HG02943 (cell line): ENCODE data around the gene CACNB2.
"Not testable (repeated sequence)": the region's sequence is repeated elsewhere in the genome, so short reads cannot be mapped to it uniquely, and the experiment has no call there.

ENCODE experiments used
- ATAC-seq: cut with Tn5 transposase; IDR thresholded peaks from one replicate; pipeline ENCODE4 v1.9.1; 2021; ENCODE audit warnings: mild to moderate bottlenecking, low read depth, moderate library complexity; ENCODE audit not compliant: unreplicated experiment

CACNB2 gene

DNA sequence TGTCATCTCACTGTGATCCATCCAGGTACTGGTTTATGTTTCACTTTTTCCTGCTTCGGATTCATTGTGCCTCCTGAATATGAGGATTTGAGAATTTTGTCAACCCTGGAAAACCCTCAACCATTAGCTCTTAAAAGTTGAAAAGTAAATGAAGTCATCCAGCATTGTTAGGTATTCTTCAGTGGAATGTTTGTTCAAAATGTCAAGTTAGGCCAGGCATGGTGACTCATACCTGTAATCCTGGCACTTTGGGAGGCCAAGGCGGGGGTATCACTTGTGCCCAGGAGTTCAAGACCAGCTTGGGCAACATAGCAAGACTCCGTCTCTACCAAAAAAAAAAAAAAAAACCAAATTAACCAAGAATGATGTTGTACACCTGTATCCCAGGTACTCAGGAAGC lies 289.1 kb downstream of the CACNB2 start:
- ATAC-seq: no peak

DNA sequence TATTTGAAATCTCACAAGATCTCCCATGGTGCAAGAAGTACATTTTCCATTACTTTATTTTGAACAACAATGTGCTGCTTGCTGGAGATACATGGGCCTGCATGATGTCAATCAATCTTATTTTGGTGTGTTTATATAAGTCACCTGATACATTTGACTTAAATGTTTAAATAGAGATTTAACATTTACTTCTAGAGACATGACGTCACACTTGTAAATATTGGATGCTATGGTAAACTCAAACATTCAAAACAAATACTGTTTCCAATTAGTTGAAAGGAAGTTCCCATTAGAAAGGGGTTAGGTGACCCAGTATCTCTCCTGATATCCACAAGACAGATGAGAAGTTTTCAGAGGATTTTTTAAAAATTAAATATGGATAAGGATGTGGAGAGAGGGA lies 296.7 kb downstream of the CACNB2 start:
- no peak for ATAC-seq

DNA sequence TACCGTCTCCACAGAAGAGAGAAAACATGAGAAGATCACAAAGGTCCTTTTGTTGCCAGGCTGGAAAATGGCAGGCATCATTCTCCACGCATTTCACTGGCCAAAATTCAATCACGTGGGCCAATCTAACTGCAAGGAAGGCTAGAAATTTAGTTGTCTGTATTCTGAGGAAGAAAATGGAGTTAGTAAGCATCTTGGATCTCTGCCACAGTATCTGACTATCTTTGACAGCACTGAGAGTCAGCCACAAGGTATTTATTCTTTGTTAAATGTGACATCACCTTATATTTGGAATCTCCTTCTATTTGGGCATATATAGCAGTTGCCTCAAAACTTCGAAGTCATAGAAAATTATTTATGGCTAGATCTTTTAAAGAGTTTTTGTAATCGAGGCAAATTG lies 297.3 kb downstream of the CACNB2 start:
- no peak for ATAC-seq

DNA sequence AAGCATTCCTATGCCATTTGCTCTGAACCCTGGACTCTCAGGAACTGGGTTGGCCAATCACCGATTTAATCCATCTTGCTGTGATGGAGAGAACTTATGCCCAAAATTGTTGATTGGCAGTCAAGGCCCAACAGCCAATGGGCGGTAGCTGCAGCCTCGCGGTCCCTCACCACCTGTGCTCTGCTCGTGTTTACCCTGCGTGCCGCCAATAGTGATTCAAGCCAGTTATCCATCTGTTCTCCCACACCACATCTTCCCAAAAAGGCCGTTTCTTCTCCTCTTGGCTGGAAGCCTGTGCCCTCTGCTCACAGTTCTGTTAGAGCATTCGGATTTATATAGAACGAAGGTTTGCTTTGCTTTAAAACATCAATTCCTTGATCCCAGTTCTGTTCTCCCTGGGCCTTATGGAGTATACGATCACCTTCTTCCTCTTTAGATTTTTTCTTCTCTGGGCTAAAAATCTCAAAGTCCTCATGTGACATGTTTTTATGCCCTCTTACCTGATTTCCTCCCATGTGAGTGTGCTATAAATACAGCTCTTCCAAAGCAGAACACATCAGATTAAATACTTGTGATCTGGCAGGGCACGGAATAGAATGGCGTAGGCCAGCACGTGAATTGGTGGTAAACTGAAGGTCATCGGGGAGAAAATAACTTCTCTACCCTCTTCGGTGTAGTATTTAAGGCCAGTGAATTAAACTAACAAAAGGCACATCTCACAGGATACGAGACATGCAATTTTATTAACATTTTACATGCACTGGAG lies 298.3 kb downstream of the CACNB2 start:
- no peak for ATAC-seq

DNA sequence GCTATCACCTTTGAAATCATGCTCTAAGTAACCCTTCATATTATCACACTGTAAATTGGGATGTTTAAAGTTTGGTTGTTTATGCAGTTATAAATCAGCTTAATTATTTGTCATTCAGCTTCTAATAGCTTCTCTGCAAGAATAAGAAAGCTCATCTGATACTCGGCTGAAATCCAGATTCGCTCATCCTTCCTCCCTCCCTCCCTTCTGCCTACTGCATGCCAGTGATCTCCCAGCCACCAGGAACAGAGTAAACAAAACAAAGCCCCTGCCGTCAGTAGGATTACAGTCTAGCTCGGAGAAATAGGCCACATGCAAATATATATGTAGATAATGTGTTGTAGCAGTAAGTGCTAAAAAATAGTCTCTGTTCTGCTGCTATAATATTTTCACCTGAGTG lies 299.4 kb downstream of the CACNB2 start:
- no peak for ATAC-seq

DNA sequence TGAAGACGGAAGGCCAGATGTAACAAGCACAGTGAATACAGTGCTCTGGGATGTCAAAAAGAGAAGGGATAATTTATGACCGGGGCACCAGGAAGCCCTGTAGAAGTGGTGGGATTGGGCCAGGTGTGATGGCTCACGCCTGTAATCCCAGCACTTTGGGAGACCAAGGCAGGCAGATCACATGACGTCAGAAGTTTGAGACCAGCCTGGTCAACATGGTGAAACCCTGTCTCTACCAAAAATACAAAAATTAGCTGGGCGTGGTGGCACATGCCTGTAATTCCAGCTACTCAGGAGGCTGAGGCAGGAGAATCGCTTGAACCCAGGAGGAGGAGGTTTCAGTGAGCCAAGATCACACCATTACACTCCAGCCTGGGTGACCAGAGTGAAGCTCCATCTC lies 305.4 kb downstream of the CACNB2 start:
- ATAC-seq: not testable (repeated sequence)

DNA sequence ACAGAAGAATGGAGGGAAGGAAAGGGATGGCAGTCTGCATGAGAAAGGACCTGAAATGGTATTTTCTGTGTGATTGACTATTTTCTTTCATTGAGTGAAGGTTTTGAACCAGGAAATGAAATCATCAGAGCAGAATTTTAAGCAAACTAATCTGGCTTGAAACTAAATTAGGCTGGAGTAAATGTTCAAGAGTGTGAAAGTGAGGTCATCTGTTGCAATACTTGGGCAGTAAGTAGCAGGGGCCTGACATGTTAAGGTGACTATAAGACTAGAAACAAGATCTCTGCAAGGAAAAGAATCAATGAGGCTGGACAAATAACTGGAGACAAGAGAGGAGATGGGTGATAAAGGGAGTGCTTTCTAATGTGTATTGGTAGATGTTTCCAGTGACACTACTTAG lies 306.0 kb downstream of the CACNB2 start:
- no peak for ATAC-seq

DNA sequence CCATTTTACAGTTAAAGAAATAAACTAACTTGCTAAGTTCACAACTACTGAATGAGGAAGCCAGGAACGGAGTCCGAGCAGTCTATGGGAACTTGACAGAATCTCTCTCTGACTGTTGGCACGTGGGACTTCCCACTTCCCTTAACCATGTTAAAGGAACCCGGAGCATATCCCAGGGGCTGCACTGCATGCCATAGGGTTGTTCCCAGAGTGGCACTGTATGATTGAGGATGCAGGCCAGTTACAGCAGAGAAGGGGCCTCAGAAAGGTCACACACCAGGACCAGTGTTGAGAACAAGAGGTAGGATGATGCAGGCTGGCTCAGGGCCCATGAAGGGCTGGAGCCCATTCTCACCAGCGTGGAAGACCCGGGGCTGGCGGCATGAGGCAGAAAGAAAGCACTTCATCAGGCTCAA lies 309.4 kb downstream of the CACNB2 start:
- no peak for ATAC-seq

DNA sequence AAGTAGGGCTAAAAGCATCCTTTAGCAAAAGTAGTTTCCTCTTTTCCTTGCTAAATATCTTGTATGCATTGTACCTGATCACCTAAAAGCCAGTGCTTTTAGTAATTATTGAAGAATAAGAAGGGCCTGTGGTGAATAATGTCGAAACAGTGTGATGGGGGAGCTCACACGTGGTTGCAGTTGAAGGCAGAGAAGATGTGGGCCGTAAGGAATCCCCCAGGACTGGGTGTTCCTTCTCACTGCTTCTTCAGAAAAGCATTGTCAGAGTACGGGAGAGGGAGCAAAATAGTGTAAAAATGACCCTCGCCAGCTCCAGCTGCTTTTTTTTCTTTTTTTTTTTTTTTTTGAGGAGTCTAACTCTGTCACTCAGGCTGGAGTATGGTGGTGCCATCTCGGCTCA lies 310.1 kb downstream of the CACNB2 start:
- ATAC-seq: no peak

DNA sequence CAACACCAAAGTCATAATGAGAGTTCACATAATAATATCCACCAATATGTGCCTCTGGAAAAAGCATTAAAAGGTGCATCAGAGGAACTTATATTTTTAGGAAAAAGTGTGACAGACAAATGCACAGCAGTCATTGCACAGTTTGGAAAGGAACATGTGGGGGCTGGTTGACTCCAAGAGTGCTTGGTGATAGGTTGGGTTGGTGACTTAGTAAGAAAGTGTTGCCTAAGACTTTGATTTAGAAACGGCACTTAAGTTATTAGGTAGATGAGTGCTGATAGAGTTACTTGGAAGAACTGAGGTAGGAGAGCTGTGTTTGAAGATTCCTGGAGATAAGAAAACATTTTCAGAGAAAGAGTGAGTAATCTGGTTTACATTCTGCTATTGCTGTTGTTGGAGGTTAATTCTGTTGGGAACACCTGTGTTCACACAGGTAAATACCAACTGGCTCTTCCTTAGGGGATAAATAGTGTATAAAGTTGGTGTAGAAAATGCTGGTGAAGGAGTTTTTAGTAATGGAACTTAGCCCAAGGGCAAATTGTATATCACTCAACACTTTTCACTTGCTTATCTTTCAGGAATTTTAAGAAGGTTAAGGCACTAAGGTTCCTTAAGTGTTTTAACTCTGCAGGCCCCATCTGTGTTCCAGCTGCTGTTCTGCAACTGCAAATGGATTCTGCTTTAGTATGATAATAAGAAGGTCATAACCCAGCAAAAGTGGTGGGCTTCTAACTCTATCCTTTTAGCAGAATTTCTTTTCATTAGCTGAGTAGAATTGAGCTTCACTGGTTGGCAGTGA lies 315.1 kb downstream of the CACNB2 start:
- no peak for ATAC-seq

DNA sequence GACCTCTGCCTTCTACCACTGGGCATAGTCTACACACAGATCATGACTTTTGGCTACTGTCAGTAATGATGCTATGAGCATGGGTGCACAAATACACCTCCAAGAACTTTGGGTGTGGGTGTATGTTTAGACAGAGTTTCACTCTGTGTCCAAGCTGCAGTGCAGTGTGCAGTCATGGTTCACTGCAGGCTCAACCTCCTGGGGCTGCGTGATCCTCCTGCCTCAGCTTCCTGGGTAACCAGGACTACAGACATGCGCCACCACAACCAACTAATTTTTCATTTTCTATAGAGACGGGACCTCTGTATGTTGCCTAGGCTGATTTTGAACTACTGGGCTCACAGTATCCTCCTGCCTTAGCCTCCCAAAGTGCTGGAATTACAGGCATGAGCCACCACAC lies 316.8 kb downstream of the CACNB2 start:
- ATAC-seq: peak; percentile 98

DNA sequence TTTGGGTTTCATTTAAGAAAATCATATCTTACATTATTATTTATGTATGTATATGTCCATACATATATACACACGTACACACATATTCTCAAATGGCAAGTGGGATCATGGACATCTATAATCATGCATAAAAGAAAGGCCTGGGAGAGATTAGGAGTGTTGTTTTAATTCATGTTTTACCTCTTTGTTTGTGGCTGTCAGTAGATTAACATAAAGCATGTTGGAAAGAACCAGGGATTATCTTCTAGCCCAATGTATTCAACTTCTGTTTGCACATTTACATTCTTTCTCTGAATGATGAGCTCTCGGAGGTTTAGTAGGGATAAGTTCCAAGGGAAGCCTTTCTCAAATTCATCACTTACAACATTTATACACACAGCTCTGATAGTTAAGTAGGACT lies 319.8 kb downstream of the CACNB2 start:
- ATAC-seq: no peak

DNA sequence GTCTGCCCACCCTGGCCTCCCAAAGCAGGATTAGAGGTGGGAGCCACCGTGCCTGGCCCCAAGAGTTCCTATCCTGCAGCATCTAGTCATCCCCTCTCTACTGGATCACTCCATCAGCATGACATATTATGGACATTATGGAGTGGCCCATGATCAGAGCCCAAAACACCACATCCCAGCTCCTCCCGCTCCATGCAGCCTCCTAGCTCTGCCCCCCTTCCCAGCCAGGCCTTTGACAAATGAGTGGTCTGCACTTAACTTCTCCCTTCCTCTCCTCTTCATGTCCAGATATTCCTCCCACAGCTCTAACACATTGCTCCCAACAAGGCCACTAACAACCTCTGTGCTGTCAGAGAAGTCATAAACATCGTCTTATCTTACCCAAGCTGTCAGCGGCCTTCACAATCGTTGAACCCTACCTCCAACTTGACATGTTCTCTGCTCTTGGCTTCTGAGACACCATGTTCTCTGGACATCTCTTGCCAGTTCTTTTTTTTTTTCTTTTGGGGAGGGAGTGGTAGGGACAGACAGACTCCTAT lies 323.5 kb downstream of the CACNB2 start:
- ATAC-seq: no peak

DNA sequence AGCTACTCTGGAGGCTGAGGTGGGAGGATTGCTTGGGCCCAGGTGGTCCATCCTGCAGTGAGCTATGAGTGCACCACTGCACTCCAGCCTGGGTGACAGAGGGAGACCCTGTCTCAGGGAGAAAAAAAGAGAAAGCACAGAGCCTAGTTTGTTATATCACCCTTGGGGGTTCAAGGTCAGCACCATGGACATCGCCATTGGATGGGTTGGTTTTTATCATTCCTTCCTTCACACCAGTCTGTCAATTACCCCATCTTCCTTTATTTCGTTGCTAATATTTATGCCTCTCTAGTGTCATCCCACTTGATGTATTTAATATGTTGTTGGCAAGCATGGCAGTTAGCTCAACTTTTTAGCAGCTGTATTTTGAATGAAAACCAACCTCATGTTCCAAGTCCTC lies 328.9 kb downstream of the CACNB2 start:
- ATAC-seq: no peak

DNA sequence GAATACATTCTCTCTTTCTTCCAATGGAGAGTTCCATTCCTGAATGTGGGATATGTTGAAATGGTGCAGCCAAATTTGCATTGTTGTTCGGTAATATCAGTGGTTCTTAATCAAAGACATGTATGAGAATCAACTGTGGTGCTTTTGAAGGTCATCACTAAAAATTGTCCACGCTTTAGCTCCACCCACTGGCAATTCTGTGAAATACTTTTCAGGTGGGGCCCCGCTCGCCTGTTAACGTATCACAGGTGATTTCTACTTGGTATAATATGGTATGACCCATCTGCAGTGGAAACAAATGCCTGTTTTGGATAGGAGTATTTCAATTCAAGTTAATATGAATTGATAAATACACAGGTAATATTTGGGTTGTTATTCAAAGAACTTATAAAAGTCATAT lies 332.8 kb downstream of the CACNB2 start:
- no peak for ATAC-seq

DNA sequence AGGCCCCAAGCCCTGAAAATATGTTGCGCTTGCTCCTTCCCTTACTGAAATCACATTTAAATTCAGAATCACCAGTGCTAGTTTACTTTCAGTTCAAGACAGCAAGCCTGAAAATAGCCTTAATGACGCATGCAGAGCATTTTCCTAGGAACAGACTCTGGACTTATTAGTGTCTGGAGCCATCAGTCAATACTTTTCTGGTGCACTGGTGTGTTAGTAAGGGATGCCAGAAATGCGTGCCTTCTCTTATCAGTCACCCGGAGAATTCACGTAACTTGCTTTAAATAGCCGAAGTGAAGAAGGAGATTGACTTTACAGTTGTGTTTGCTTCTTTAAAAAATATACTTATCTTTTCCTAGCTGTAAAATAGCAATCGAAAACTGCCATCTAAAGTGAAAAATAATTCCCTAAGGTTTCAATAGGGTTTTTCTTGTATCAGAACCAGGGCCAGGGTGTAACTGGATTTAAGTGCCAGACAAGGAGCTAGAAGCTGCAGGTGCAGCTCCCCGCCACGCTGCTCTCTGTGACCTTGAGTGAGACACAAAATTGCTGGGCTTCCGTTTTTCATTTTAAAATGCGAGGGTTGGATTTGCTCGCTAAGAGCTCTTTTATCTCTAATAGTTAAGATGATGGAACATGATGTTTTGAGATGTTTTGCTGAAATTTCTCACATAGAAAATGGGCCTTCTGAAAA lies 333.3 kb downstream of the CACNB2 start:
- no peak for ATAC-seq

DNA sequence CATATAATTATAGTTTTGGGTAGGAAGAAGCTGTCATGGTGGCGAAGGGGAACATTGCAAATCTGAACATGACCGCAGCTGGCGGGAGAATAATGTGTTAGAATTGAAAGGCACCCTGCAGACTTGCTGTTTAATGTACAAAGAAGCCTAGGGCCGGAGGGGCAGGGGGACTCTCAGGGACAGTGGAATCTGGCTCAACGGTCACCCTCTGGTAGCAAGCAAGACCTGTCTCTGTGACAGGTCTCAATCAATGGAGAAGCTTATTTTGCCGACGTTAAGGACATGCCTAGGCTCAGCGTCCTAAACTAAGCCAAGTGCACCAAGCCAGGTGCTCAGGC lies 333.9 kb downstream of the CACNB2 start:
- ATAC-seq: no peak

DNA sequence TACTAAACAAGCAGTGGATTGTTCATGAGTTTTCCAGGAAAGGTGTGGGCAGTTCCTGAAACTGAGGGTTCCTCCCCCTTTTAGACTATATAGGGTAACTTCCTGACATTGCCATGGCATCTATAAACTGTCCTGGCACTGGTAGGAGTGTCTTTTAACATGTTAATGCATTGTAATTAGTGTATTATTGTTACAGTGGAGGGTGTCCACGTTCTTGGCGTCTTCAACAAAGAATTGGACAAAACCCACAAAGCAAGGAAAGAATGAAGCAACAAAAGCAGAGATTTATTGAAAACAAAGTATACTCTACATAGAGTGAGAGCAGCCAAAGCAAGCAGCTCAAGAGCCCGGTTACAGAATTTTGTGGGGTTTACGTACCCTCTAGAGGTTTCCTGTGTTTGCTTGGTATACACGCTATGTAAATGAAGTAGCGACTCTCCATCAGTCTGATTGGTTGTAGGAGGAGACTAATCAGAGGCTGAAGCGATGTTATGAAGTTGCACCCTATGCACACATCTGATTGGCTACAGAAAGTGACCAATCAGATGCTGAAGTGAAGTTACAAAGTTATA lies 335.9 kb downstream of the CACNB2 start:
- no peak for ATAC-seq

DNA sequence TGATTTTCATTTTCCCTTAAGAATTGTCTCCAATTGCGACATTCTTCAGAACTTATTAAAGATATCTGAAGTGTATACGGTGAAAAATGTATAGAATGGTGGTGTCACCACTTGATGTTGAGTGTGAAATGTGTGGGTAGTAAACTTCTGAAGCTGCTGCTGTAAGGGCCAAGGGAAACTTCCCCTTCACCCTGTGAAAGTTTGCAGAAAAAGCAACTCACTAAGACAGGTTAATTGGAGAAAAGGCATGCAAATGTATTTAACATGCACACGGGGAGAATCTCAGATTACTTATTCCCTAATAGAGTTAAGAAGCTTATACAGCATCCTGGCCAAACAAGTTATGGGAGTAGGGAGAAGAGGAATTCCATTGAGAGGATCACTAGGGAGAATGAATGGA lies 338.1 kb downstream of the CACNB2 start:
- no peak for ATAC-seq

DNA sequence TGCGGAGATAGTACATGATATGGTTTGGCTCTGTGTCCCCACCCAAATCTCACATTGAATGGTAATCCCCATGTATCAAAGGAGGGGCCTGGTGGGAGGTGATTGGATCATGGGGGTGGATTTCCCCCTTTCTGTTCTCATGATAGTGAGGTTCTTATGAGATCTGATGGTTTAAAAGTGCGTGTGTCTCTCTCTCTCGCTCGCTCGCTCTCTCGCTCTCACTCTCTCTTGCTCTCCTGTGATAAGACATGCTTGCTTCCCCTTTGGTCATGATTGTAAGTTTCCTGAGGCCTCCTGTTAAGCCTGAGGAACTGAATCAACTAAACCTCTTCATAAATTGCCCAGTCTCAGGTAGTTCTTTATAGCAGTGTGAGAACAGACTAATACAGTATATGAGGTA lies 339.3 kb downstream of the CACNB2 start:
- no peak for ATAC-seq
